ENCODE results near the gene RNASE11. TPM values are rescaled to one million over a fixed set of nuclear protein-coding genes. Genes with fewer than 3 reads are reported as not detected.

RNASE11 gene
- total and polyA plus RNA-seq, 2 of the 4 experiments (the other 2 are of a cell fraction) = not detected

DNA sequence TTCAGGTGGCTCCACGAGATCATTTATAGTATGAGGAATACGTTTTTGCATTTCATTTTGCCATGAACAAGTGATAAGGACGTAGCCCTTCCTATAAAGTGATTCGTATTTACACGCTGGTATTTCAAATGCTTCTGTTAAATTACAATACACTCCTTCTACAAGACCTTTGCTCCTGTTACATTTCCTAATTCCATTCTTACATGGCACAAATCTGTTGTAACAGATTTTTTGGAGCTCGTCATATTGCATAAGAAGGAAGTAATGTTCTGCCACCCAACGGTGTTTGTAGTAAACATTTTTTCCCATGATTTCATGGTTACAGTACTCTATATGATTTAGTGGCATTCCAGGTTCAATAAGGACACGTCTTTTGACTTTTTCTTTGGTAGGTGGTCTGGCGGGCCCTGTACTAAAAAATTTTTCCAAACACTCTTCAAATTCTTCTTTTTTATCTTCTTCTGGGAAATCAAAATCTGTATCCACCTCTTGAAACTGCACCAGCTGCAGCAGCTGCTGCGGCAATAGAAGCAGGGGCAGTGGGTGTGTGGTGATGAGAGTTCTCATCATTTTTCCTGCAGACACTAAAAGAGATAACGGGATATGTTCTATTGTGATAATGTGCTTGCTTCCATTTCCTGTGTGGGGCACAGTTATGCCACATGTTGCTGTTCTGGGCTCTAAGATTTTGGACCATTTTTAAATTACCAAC lies 31.1 kb downstream of the RNASE11 start:
- Histone ChIP-seq H4K8ac (ENCODE audit: low read depth in 2 of 2, low read length in 2 of 2) (no peak overlapping the region), H4K20me1 (ENCODE audit: insufficient read depth, low read length) (no peaks in the 10 kb centered on the region), H3K23ac (ENCODE audit: low read depth, low read length) (no peak overlapping the region), H3K18ac (ENCODE audit: low read depth, low read length) (no peak overlapping the region), H3K27ac (ENCODE audit: insufficient read depth, low read length) (no peak overlapping the region), H3K56ac (ENCODE audit: extremely low read depth, insufficient read depth, low read length) (no peak overlapping the region), H4K5ac (ENCODE audit: low read depth, low read length) (no peak overlapping the region), H3K79me1 (ENCODE audit: low read depth in 1 of 2, low read length in 2 of 2) (no peaks in the 10 kb centered on the region), H3K4me2 (ENCODE audit: low read depth, low read length) (no peak overlapping the region), H2BK120ac (ENCODE audit: low read depth, low read length) (no peak overlapping the region), H2AK9ac (replicated peaks; ENCODE audit: low read depth, low read length, poor library complexity) (no peak overlapping the region), H3K27me3 (ENCODE audit: control insufficient read depth, insufficient read depth, low read length) (no peaks in the 10 kb centered on the region), H3K4me1 (ENCODE audit: control insufficient read depth, insufficient read depth, low read length) (no peaks in the 10 kb centered on the region), H3K36me3 (ENCODE audit: control insufficient read depth, insufficient read depth, low read length) (no peaks in the 10 kb centered on the region), H3K4ac (ENCODE audit: low read depth, low read length) (no peak overlapping the region), H3K9me3 (ENCODE audit: control insufficient read depth, insufficient read depth, low read length) (no peaks in the 10 kb centered on the region), H2BK20ac (ENCODE audit: low read depth, low read length) (no peak overlapping the region), H3K4me3 (ENCODE audit: insufficient read depth, low read depth, low read length) (no peak overlapping the region), H3K9me1 (ENCODE audit: insufficient read depth, low read length) (no peaks in the 10 kb centered on the region), H3K9ac (ENCODE audit: low read depth, low read length) (no peak overlapping the region), H2AFZ (replicated peaks; ENCODE audit: low read length, poor library complexity) (no peak overlapping the region), H2BK5ac (ENCODE audit: low read depth, low read length, poor library complexity, severe bottlenecking) (no peak overlapping the region), H4K91ac (ENCODE audit: insufficient read depth, low read depth, low read length) (no peak overlapping the region), H2BK15ac (ENCODE audit: low read depth, low read length) (no peak overlapping the region), H3K14ac (replicated peaks; ENCODE audit: low read depth, low read length) (no peak overlapping the region), H2AK5ac (ENCODE audit: low read depth, low read length) (no peak overlapping the region)
- POLR2A ChIA-PET (ENCODE audit: unreplicated experiment) = no interaction called here
- no CpG with 5 or more reads among the region's 11 CpGs for WGBS, 2 experiments (ENCODE audit: extremely low coverage in 2 of 2, insufficient read length in 1 of 2)
- BruUV-seq (replicated peaks) = no TSS peak
- ATAC-seq (ENCODE audit: low read depth) = no peak
- in situ Hi-C loops (cut with MboI; ENCODE audit: low sequenced_read_pairs) (no loop called here), intact Hi-C loops (cut with micrococcal nuclease) (no loop called here), dilution Hi-C loops (cut with HindIII; ENCODE audit: low sequenced_read_pairs, unreplicated experiment) (no loop called here)
- TF ChIP-seq, protein P1, sequence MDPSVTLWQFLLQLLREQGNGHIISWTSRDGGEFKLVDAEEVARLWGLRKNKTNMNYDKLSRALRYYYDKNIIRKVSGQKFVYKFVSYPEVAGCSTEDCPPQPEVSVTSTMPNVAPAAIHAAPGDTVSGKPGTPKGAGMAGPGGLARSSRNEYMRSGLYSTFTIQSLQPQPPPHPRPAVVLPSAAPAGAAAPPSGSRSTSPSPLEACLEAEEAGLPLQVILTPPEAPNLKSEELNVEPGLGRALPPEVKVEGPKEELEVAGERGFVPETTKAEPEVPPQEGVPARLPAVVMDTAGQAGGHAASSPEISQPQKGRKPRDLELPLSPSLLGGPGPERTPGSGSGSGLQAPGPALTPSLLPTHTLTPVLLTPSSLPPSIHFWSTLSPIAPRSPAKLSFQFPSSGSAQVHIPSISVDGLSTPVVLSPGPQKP (IDR thresholded peaks at IDR 0.05; ENCODE audit: borderline replicate concordance, low read depth, low read length) = no peak
- no peak for TF ChIP-seq RCOR1 (IDR thresholded peaks at IDR 0.05; ENCODE audit: insufficient replicate concordance, low read length)
- TF ChIP-seq, protein P2, sequence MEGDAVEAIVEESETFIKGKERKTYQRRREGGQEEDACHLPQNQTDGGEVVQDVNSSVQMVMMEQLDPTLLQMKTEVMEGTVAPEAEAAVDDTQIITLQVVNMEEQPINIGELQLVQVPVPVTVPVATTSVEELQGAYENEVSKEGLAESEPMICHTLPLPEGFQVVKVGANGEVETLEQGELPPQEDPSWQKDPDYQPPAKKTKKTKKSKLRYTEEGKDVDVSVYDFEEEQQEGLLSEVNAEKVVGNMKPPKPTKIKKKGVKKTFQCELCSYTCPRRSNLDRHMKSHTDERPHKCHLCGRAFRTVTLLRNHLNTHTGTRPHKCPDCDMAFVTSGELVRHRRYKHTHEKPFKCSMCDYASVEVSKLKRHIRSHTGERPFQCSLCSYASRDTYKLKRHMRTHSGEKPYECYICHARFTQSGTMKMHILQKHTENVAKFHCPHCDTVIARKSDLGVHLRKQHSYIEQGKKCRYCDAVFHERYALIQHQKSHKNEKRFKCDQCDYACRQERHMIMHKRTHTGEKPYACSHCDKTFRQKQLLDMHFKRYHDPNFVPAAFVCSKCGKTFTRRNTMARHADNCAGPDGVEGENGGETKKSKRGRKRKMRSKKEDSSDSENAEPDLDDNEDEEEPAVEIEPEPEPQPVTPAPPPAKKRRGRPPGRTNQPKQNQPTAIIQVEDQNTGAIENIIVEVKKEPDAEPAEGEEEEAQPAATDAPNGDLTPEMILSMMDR (conservative IDR thresholded peaks at IDR 0.05; ENCODE audit: low read depth, low read length) = no peak
- no peak for TF ChIP-seq CHD1 (IDR thresholded peaks at IDR 0.05; ENCODE audit: low read depth, low read length)
- TF ChIP-seq, protein P3, sequence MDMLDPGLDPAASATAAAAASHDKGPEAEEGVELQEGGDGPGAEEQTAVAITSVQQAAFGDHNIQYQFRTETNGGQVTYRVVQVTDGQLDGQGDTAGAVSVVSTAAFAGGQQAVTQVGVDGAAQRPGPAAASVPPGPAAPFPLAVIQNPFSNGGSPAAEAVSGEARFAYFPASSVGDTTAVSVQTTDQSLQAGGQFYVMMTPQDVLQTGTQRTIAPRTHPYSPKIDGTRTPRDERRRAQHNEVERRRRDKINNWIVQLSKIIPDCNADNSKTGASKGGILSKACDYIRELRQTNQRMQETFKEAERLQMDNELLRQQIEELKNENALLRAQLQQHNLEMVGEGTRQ (IDR thresholded peaks at IDR 0.05; ENCODE audit: low read depth, low read length) = no peak
- TF ChIP-seq BHLHE40 (IDR thresholded peaks at IDR 0.05; ENCODE audit: low read depth, low read length) = no peak
- TF ChIP-seq CEBPB (IDR thresholded peaks at IDR 0.05; ENCODE audit: low read depth, low read length) = no peak
- TF ChIP-seq MAZ (IDR thresholded peaks at IDR 0.05; ENCODE audit: borderline replicate concordance, low read depth, low read length) = no peak
- no peak for TF ChIP-seq RFX5 (IDR thresholded peaks at IDR 0.05; ENCODE audit: low read depth, low read length)
- no peak for DNase-seq
- CTCF ChIA-PET = no interaction called here

All from IMR-90 (cell line).